Left forelimb (tissue), 1 donor: ENCODE measurements around the gene CAV1.
"Not testable (repeated sequence)": the region's sequence is repeated elsewhere in the genome, so short reads cannot be mapped to it uniquely, and the experiment has no call there.

Experiments used
- DNase-seq: peaks from one replicate; pipeline ENCODE4 v3.0.0-alpha.2; 2018; ENCODE audit warnings: low spot score

CAV1 gene, protein sequence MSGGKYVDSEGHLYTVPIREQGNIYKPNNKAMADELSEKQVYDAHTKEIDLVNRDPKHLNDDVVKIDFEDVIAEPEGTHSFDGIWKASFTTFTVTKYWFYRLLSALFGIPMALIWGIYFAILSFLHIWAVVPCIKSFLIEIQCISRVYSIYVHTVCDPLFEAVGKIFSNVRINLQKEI

DNA sequence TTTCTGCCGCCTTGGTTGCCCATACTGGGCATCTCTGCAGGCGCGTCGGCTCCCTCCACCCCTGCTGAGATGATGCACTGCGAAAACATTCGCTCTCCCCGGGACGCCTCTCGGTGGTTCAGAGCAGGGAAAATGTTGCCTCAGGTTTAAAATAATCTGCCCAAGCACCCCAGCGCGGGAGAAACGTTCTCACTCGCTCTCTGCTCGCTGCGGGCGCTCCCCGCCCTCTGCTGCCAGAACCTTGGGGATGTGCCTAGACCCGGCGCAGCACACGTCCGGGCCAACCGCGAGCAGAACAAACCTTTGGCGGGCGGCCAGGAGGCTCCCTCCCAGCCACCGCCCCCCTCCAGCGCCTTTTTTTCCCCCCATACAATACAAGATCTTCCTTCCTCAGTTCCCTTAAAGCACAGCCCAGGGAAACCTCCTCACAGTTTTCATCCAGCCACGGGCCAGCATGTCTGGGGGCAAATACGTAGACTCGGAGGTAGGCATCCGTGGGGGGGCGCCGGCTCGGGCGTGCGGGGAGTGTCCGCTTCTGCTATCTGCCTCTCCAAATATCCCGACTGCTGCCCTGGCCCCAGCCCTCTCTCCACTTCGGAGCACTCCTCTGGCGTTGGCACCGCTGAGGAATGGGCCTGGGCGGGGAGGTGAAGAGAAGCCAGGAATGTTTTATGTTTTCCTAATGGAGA, at the start of gene CAV1:
CAV1 (plus strand) TSS at position 428 of the 689 bp plus-strand sequence; CDS start at position 455, 27 bp downstream.
- peak; percentile 78 for DNase-seq

DNA sequence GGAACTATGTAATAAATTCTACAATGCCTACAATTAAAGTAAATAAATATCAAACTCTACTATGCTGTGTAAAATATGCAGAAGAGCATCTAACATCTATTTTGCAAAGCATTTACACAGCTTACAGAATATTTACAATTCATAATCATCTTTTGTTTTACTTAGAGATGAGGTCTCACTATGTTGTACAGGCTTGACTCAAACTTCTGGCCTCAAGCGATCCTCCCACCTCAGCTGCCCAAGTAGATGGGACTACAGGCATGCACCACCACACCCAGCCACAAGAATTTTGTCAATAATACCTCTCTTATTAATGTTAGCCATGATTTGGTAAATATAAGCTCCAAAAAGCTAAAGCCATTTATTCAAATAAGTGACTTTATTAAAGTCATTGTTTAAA, 47.2 kb upstream of the CAV1 start:
- no peak for DNase-seq

DNA sequence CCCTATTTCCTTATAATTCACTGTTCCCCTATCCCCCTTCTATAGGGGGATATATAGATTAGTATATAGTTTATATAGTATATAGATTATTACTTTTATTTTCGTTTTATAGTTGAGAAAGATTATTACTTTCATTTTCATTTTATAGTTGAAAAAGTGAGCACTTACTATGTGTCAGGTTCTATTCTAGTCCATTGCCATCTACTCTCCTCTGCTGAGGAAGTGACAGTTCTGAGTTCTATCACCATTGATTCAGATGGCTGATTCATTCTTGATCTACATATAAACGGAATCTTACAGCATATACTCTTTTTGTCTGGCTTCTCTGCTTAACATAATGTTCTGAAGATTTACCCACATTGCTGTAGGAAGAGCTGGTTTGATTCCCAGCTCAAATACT, 46.0 kb upstream of the CAV1 start:
- no peak for DNase-seq

DNA sequence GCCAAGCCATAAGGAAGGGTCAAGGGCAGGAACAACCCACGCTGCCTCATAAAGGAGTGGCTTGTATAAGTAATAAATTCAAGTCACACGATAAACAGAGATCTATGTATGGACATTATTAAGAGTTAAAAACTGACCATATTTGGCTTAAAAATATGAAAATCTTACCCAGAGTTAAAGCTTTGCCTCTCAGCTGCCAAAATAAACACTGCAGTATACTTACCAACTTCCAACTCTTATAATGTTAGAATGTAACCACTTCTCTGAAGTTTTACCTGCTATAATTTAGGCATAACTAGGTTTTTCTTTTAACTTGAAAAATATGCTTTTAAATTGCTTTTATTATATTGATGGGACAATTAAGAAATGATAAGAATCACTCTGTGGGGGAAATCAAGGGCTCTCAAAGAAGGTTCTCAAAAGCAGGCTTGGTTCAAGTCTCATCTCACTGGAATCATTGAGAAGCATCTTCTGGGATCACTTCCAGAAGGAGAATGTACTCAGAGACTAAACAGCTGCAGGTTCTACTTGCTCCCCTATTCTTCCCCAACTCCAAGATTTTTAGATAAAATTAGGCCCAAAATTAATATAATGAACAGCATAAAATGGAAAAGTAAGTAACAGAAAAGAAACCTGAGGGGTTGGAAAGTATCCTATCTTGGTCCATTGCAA, 41.4 kb upstream of the CAV1 start:
- DNase-seq, result no peak

DNA sequence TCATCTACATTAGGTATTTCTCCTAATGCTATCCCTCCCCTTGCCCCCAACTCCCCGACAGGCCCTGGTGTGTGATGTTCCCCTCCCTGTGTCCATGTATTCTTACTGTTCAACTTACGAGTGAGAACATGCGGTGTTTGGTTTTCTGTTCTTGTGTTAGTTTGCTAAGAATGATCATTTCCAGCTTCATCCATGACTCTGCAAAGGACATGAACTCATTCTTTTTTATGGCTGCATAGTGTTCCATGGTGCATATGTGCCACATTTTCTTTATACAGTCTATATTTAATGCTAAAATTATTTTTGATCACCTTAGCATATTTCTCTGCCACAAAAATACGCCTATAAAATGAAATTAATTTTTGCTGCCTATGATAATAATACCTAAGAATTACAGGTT, 40.4 kb upstream of the CAV1 start:
- not testable (repeated sequence) for DNase-seq

DNA sequence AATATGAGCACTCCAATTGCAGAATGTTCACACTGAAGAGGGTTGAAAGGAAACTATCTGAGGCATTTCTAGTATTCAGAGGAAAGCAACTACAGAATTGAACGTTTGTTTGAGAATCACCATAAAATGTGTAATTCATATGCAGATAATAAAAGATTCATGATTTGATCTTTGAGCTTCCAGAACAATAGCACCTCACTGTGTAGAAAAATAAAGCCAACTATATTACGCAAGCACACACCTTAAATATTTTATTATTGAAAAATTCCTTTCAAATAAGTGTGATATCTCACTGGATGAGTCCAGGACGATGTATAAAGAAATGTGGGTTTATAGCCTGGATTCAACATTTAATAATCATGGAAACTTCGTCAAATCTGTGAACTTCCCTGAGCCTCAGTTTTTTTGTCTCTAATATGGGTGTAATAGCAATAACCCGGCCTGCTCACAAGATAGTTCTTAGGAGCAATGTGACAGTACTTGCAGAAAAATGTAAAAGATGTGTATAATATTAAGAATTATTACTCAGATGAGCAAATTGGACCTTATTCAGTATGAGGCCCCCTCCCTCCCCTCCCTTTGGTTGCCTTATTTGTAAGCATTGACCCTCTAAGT, 36.8 kb upstream of the CAV1 start:
- DNase-seq, result no peak

DNA sequence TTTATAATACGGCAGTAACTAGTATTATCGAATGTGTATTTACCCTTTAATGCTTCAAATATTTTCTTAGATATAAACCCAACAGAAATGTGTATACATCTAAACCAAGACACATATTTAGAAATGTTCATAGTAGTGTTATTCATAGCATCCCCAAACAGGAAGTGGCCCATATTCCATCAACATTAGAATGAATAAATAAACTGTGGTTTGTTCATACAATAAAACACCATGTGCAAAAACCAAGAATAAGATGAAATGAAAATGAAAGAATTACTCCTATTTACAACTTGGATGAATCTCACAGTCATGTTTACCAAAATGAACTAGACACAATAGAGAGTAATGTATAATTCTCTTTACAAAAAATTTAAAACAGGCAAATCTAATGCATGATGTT, 34.5 kb upstream of the CAV1 start:
- DNase-seq, result no peak

DNA sequence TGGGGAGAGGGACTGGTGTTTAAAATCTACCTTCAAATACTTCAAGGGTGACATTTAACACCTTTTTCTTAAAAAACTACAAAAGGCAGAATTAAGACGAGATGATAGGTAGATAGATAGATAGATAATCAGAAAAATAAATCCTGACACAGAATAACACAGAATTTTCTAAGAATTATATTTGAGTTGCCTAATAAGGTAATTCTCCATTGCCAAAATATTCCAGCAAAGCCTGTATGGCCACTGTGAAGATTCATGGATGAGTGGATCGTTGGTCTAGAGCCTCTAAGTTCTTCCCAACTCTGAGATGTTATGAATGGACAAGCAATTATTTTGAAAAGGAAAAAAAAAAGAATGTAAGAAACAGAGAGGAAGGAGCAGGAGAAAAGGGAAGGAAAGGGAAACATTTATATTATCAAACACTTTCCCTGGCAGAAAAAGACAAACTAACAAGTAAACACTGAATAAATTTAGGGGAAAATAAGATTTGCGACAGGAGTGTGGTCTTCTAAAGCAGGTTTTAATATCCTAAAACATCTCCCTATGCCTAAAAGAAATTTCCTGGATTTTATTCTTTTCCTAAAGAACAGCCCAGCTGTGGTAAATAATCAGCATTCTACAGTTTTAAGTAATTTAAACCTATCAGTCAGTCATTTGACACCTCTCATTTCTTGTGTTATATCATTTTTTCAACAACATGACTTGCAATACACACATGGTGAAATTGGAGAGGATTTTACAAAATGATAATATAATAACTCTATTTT, 32.8 kb upstream of the CAV1 start:
- no peak for DNase-seq

DNA sequence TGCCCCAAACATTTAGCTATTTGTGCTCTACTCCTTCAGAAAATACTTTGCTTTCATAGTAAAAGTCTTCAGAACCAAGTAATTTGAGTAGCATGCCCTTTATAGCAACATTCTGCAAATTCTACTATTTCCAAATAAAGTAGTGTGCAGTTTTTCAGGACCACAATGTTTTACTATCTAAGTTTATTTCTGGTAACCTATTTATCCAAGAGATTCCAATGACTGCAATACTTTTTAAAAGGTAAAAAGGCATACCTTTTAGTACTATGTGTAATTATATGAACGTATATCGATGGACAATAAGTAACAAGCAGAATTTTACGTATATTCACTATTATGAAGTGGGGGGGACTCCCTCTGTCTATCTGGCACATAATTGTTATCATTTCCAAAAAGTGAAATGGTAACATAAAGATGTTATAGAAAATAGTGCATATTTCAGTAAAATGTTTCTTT, 32.2 kb upstream of the CAV1 start:
- no peak for DNase-seq

DNA sequence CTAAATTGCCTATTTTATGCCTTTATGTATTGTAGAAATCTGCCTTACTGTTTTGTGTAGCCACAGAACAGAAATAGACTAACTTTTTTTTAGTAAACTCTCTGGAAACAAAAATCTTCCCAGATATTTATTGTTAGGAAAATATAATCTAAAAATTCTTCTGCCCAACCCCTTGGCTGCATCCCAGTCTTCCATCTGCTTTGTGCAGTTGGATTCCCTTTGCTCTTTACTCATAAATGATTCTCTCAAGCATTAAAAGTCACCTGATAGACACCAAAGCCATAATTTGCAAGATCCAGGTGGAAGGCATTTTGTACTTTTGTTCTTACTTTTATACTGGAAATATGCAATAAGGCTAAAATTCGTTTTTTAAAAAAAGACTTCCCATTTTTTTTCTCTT, 31.4 kb upstream of the CAV1 start:
- no peak for DNase-seq

DNA sequence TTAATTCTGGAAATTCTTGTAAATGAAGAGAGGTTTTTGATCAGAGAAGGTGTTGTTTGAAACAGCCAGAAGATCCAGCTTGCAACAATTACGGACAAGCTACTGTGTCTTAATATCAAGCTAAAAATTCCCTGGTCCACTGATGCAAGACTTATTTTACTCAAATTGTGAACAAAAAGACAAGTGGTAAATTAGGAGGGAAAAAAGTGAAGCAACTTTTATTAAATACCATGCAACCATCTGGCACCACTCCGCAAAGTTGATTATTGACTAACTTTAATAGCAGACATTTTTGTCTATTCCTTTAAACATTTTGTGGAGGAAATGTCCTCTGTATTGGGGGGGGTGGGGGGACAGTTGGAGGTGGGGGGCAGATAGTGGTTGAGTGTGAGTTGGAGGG, 30.4 kb upstream of the CAV1 start:
- no peak for DNase-seq

DNA sequence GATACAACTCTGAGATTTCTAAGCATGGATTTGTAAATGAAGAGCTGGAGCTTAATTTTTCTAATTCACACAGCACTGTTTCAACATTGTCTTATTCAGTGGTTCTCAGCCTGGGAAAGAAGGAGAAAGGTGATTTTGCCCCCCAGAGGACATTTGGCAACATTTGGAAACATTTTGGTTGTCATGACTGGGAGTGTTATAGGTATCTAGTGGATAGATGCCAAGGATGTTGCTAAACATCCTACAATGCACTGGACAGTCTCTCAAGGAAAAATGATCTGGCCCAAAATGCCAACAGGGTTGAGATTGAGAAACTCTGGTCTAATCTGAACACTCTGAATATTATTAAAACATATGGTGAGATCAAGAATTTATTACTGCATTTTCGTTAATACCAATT, 29.1 kb upstream of the CAV1 start:
- DNase-seq, result no peak

DNA sequence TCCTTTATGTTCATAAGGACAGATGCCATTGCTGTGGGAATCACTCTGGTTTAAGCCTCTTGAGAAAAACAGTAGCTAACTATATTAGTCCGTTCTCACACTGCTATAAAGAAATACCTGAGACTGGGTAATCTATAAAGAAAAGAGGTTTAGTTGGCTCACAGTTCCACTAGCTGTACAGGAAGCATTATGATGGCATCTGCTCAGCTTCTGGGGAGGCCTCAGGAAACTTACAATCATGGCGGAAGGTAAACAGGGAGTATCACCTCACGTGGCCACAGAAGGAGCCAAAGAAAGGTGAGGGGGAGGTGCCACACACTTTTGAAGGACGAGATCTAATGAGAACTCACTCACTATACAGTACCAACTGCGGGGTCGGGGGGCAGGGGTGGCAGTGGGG, 28.2 kb upstream of the CAV1 start:
- DNase-seq, result no peak

DNA sequence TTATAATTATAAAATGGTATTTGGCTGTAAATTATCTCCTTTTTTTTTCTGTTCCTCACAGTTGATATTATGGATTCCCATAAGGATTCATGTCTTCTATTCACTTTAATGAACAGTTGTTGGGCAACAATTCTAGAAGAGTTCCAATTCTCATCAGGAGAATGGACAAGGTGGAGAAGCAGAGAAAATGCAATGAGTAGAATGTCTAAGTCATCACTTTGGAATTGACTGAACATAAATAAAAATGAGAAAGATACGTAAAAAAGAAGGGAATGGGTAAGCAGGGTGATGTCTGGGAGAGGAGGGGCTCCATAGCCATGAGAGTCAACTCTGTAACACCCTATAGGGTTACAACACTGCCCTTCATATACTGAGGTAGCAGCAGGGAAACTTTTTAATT, 27.1 kb upstream of the CAV1 start:
- DNase-seq, result no peak

DNA sequence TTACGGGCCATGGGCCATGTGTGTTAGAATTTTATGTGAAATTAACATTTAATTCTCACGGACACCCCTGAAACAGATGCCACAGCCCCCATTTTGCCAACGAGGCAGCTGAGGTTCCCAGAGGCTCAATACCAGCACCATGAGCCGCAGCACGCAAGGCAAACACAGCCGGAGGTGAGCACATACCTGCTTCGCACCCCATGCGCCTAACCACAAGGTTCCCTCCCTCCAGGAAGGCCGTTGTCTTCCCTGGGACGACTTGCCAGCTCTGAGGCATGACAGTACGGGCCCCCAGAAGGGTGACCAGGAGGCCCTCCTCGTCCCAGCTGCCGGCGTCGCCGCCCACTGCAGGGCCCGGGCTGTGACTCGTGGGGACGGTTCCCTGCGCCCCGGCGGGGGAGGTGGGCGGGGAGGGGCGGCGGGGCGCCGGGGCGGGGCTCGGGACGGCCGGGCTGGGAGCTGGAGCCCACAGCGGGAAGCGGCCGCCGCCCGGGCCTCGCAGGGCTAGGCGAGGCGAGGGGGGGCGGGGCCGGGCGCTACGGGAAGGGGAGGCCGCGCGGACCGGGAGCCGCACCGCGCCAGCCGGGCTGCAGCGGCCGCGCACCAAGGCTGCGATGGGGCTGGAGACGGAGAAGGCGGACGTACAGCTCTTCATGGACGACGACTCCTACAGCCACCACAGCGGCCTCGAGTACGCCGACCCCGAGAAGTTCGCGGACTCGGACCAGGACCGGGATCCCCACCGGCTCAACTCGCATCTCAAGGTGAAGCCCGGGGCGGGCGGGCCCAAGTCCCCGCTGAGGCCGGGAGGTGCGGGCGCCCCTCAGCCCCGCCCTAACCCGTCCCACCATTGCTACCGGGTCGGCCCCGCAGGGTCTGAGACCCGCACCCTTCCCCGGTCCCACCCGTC, 25.4 kb upstream of the CAV1 start, which contains the start of gene CAV2:
CAV2 (plus strand) TSS at position 571 of the 910 bp plus-strand sequence; CDS start at position 615, 44 bp downstream.
- peak; percentile 78 for DNase-seq

DNA sequence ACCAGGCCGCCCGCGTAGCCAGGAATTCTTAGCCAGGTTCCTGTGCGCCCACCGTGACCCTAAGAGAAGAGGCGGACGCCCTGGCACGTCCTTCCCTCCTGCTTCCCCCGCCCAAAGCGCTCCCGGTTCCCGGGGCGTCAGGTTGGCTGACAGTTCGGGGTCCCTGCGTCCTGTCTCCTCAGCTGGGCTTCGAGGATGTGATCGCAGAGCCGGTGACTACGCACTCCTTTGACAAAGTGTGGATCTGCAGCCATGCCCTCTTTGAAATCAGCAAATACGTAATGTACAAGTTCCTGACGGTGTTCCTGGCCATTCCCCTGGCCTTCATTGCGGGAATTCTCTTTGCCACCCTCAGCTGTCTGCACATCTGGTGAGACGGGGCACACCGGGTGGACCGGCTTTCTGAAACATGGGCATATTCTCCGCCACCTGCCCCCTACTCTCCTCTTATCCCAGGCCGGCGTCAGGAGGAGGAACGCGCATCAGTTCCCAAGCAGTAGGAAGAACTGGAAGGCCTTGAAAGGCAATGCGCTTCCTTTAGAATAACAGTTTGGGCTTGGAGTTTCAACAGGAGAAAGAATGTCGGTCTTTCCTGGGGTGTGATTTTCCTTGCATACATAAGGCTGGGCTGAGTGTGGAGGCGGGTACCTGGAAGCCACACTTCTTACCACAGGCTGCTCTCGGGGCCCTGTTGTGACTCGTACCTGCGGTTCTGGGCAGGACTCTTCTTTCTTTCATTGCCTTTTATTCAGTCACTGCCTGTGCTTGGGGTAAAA, 24.6 kb upstream of the CAV1 start:
- no peak for DNase-seq

DNA sequence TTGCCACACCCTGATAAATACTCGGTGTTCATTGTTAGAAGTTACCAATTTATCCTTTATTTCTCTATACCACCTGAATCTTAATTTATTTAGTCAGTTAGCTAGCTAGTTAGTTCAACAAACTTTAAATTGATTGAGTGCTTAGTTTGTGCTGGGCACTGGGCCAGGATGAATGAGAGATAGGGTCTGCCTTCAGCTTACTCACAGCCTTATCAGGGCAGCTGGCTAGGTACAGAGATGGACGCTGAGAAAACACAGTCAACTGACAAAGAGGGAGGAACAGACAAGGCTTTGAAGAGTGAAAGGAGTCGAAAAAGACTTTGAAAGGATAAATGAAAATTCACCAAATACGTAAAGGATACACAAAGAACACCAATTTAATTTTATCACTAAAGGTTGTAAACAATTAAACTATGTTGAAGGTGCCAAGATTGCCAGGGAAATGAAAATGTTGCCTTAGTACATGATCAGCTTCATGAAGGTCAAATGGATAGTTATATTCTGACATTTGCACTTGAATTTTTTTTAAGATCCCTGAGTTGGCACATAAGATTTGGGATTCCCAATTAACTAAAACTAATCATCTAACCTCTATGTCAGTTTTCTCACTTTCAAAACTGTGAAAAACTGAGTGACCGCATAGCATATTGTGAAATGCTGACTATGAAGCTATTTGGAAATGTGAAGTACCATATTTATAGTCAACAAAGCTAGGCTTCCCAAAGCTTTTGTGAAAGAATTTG, 23.2 kb upstream of the CAV1 start:
- DNase-seq, result no peak

DNA sequence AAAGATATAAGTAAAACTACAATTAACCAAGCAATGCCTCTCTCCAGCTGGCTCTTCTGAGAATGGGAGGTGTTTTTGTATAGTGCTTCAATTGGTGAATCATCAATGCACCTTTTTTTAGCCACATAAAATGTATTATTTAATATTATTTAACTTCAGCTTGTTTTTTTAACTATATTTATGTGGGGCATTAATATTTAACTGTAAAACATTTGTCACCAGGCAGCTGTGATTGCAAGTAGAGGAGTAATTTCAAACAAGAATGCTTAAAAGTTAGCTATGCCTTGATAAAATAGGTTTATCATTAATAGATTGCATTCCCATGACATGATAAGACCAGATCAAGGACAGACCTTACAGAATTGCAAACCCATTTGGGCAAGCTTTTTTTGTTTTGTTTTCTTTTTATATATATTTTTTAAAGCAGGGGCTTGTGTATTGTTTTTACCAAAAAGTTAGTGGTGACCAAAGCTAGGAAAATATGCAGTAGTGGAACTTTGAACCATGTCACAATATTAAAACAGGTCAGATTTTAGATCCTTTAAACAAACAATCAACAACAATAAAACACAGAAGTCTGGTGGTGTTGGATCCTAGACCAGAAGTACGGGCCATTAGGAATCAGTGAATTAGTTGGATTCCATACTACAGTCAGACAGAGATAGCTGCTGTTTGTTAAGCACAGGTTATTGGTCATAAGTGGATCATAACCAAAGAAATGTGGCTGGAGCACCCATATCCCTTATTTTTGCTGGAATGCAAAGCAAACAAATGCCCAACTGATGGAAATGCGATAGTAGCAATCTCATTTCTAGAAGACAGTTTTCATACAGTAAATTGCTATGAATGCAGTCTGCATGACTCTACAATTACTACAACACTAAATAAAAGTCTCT, 22.4 kb upstream of the CAV1 start:
- DNase-seq, result no peak
